ENCODE data around the gene PSMA5. TPM values are rescaled to one million over a fixed set of nuclear protein-coding genes. Genes with fewer than 3 reads are reported as not detected.

PSMA5 gene
- total RNA-seq, 1 experiment from 2014 or later = 133 TPM

DNA sequence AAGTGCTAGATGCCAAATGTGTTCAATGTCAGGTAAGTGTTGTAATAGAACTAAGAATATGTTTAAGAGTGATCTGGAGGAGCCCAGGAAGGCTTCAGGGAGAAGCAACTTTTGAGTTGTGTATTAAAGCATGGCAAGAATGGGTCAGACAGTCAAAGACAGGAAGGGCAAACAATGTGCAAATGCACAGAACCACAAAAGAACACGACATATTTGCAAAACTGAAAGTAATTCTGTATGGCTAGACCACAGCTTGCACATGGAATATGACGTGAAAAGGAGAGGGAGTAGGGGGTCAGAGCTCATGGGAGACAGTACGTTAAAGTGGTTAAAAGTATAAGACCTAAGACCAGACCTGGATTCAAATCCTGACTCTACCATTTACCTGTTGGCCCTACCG is 21.4 kb downstream of the PSMA5 start:
- no peak overlapping the region for H3K18ac ChIP-seq (ENCODE audit: insufficient read length, low read depth, low read length)
- H3K4me1 ChIP-seq (ENCODE audit: insufficient read depth, low read length) = no peaks in the 10 kb centered on the region
- H4K20me1 ChIP-seq (ENCODE audit: control insufficient read depth, insufficient read depth, insufficient read length) = no peaks in the 10 kb centered on the region
- no peaks in the 10 kb centered on the region for H3K23me2 ChIP-seq (ENCODE audit: insufficient read length, low read depth, low read length, poor library complexity, severe bottlenecking)
- no peak overlapping the region for H2AFZ ChIP-seq (ENCODE audit: low read length)
- H2AK5ac ChIP-seq (ENCODE audit: insufficient read length, low read length) = no peak overlapping the region
- no peak overlapping the region for H2BK5ac ChIP-seq (ENCODE audit: insufficient read length, low read length)
- no peaks in the 10 kb centered on the region for H3K79me2 ChIP-seq (ENCODE audit: insufficient read depth, low read length)
- no peaks in the 10 kb centered on the region for H3K79me1 ChIP-seq (ENCODE audit: insufficient read depth, low read depth, low read length, poor library complexity, severe bottlenecking)
- Mint-ChIP-seq H3K4me1 (no peaks in the 10 kb centered on the region), H3K36me3 (ENCODE audit: insufficient read depth in 1 of 3, low read depth in 3 of 3) (peaks cover 17 to 69% (median 50%) of the 10 kb centered on the region in 3 experiments; a peak in 6 of 7 replicates), H3K27ac (no peak overlapping the region; a peak in 1 of 7 replicates), H3K9me3 (no peaks in the 10 kb centered on the region), H3K27me3 (ENCODE audit: low read depth) (no peaks in the 10 kb centered on the region), H3K4me3 (no peak overlapping the region)
- DNase-seq = no peak
- no peak overlapping the region for H3K56ac ChIP-seq (ENCODE audit: insufficient read length, low read depth, low read length)
- H4K8ac ChIP-seq (replicated peaks; ENCODE audit: insufficient read length, low read depth, low read length) = no peak overlapping the region
- no peak overlapping the region for H3K9ac ChIP-seq (ENCODE audit: extremely low read depth, insufficient read length, low read length)
- TF ChIP-seq, protein P1, sequence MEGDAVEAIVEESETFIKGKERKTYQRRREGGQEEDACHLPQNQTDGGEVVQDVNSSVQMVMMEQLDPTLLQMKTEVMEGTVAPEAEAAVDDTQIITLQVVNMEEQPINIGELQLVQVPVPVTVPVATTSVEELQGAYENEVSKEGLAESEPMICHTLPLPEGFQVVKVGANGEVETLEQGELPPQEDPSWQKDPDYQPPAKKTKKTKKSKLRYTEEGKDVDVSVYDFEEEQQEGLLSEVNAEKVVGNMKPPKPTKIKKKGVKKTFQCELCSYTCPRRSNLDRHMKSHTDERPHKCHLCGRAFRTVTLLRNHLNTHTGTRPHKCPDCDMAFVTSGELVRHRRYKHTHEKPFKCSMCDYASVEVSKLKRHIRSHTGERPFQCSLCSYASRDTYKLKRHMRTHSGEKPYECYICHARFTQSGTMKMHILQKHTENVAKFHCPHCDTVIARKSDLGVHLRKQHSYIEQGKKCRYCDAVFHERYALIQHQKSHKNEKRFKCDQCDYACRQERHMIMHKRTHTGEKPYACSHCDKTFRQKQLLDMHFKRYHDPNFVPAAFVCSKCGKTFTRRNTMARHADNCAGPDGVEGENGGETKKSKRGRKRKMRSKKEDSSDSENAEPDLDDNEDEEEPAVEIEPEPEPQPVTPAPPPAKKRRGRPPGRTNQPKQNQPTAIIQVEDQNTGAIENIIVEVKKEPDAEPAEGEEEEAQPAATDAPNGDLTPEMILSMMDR (conservative IDR thresholded peaks at IDR 0.05) = no peak
- no peaks in the 10 kb centered on the region for H3K9me3 ChIP-seq (ENCODE audit: control insufficient read depth, low read depth, low read length)
- H3K4me2 ChIP-seq (ENCODE audit: insufficient read depth, insufficient read length, low read length) = no peak overlapping the region
- no peak overlapping the region for H2BK12ac ChIP-seq (ENCODE audit: insufficient read length, low read depth, low read length)
- H2BK120ac ChIP-seq (ENCODE audit: low read depth, low read length, poor library complexity, severe bottlenecking) = no peak overlapping the region
- no peak overlapping the region for H3K27ac ChIP-seq (ENCODE audit: insufficient read length, low read depth, low read length)
- H2BK20ac ChIP-seq (ENCODE audit: low read depth, low read length, poor library complexity, severe bottlenecking) = no peak overlapping the region
- H3T11ph ChIP-seq (ENCODE audit: low read length) = no peak overlapping the region
- no CpG with 5 or more reads among the region's 4 CpGs for WGBS (ENCODE audit: extremely low coverage, insufficient read length, low lambda C conversion rate)
- no peak overlapping the region for H2BK15ac ChIP-seq (ENCODE audit: low read depth, low read length)
- no peak overlapping the region for H3K23ac ChIP-seq (ENCODE audit: insufficient read length, low read depth, low read length)
- no peak overlapping the region for H3K4ac ChIP-seq (ENCODE audit: low read depth, low read length)
- no peak overlapping the region for H4K5ac ChIP-seq (ENCODE audit: insufficient read length, low read depth, low read length)
- no peak overlapping the region for H4K91ac ChIP-seq (ENCODE audit: insufficient read length, low read depth, low read length)
- no peak overlapping the region for H3K14ac ChIP-seq (ENCODE audit: insufficient read depth, low read length)
- no peaks in the 10 kb centered on the region for H3K27me3 ChIP-seq (ENCODE audit: insufficient read depth, low read length)
